HCT116 (cell line): ENCODE results near the gene BTBD2. TPM values are rescaled to one million over a fixed set of nuclear protein-coding genes. Genes with fewer than 3 reads are reported as not detected.

ENCODE experiments used
- ATAC-seq: fragments of 200-7000 bp; cut with Tn5 transposase; 2 replicates; pipeline ENCODE4 v1.9.1; 2020; ENCODE audit warnings: mild to moderate bottlenecking, moderate library complexity
- BruUV-seq: library from RNA; stranded (reverse); fragments of 400-500 nt; replicated peaks from 2 replicates; lab custom pipeline; 2021; lab: Mats Ljungman, UMichigan
- CTCF ChIA-PET: fragments of 300-600 bp; sonication (Branson Sonifier 250); formaldehyde crosslinking; loops from one replicate; lab custom pipeline; 2021; ENCODE audit warnings: antibody characterized with exemption; lab: Charles Lee
- POLR2A ChIA-PET: fragments of 300-600, 350-600 bp; sonication (Branson Sonifier 250); formaldehyde crosslinking; loops from one replicate; lab custom pipeline; 2021; ENCODE audit warnings: antibody characterized with exemption; lab: Charles Lee
- RAD21 ChIA-PET, 2 experiments: fragments of 300-600 bp; sonication (Branson Sonifier 250); formaldehyde crosslinking; loops; one replicate each; lab custom pipeline; 2023; ENCODE audit warnings: low total read pairs in 2 of 2; ENCODE audit not compliant: uncharacterized antibody in 2 of 2, unreplicated experiment in 2 of 2, low non-redundant PET in 1 of 2; lab: Charles Lee
- DNase-seq: peaks from one replicate; pipeline ENCODE4 v3.0.0-alpha.2; 2010; ENCODE audit warnings: low read depth, low spot score
- H2AFZ ChIP-seq: fragments of 200-600 bp; shearing (Covaris generic), sonication (generic); 2 replicates; pipeline ENCODE4 v1.6.1; 2017; ENCODE audit warnings: low read depth, mixed run types, mixed read lengths, antibody characterized with exemption, low read length; ENCODE audit not compliant: poor library complexity, severe bottlenecking
- H3K27ac ChIP-seq: 2 replicates; pipeline ENCODE4 v1.5.1; 2012; ENCODE audit warnings: low read depth, low read length
- H3K27me3 ChIP-seq: fragments of 200-600 bp; sonication (generic); 2 replicates; pipeline ENCODE4 v1.6.1; 2016; ENCODE audit warnings: mixed run types, low read length, mixed read lengths; ENCODE audit not compliant: insufficient read depth
- H3K36me3 ChIP-seq, 2 experiments: fragments of 200-500 bp in 1 of 2; fragments of 200-600 bp in 1 of 2; sonication (Bioruptor generic) in 1 of 2; sonication (generic) in 1 of 2; 2 replicates each; pipeline versions ENCODE4 v1.5.1 to v1.6.1; 2014 to 2016; ENCODE audit warnings: low read length in 2 of 2, inconsistent platforms in 1 of 2, mixed read lengths in 1 of 2, mixed run types in 1 of 2; ENCODE audit not compliant: insufficient read depth in 2 of 2, control insufficient read depth in 1 of 2
- H3K4me1 ChIP-seq, 2 experiments: fragments of 200-600 bp in 1 of 2; sonication (generic) in 1 of 2; 2 replicates each; pipeline versions ENCODE4 v1.5.1 to v1.6.1; 2012 to 2017; ENCODE audit warnings: low read length in 2 of 2, inconsistent platforms in 1 of 2, mild to moderate bottlenecking in 1 of 2, mixed read lengths in 1 of 2, mixed run types in 1 of 2, moderate library complexity in 1 of 2; ENCODE audit not compliant: insufficient read depth in 2 of 2, control insufficient read depth in 1 of 2
- H3K4me2 ChIP-seq: fragments of 200-600 bp; sonication (generic); 2 replicates; pipeline ENCODE4 v1.6.1; 2017; ENCODE audit warnings: mixed run types, low read length, mixed read lengths
- H3K4me3 ChIP-seq, 2 experiments: fragments of 200-600 bp in 1 of 2; sonication (generic) in 1 of 2; replicated peaks in 1 of 2; 2 replicates each; pipeline ENCODE4 v1.5.1; 2011 to 2016; ENCODE audit warnings: low read length in 2 of 2, control low read depth in 1 of 2, low read depth in 1 of 2, mild to moderate bottlenecking in 1 of 2, mixed read lengths in 1 of 2, mixed run types in 1 of 2
- H3K79me2 ChIP-seq: fragments of 200-600 bp; sonication (generic); 2 replicates; pipeline ENCODE4 v1.6.1; 2017; ENCODE audit warnings: mild to moderate bottlenecking, mixed run types, low read length, moderate library complexity, mixed read lengths; ENCODE audit not compliant: insufficient read depth
- H3K9ac ChIP-seq: fragments of 200-600 bp; sonication (generic); 2 replicates; pipeline ENCODE4 v1.6.1; 2016; ENCODE audit warnings: low read length, mixed read lengths
- H3K9me2 ChIP-seq: fragments of 200-600 bp; sonication (generic), shearing (Covaris generic); 2 replicates; pipeline ENCODE4 v1.6.1; 2017; ENCODE audit warnings: mixed run types, mild to moderate bottlenecking, moderate library complexity; ENCODE audit not compliant: insufficient read depth
- H3K9me3 ChIP-seq, 2 experiments: fragments of 200-500 bp in 1 of 2; fragments of 200-600 bp in 1 of 2; sonication (Bioruptor generic) in 1 of 2; sonication (generic) in 1 of 2; 2 replicates each; pipeline ENCODE4 v1.6.1; 2014 to 2017; ENCODE audit warnings: low read length in 2 of 2, mixed read lengths in 2 of 2, inconsistent platforms in 1 of 2, low read depth in 1 of 2, mild to moderate bottlenecking in 1 of 2, mixed run types in 1 of 2, moderate library complexity in 1 of 2; ENCODE audit not compliant: control insufficient read depth in 1 of 2, insufficient read depth in 1 of 2
- H4K20me1 ChIP-seq: fragments of 200-600 bp; sonication (generic), shearing (Covaris generic); 2 replicates; pipeline ENCODE4 v1.6.1; 2017; ENCODE audit warnings: mixed run types, mild to moderate bottlenecking, moderate library complexity; ENCODE audit not compliant: insufficient read depth
- CBX3 ChIP-seq: IDR thresholded peaks from 2 replicates; pipeline ENCODE4 v1.6.1; 2012; ENCODE audit warnings: low read depth
- EZH2phosphoT487 ChIP-seq: fragments of 200-600 bp; IDR thresholded peaks from 2 replicates; pipeline ENCODE4 v1.6.1; 2018; ENCODE audit warnings: antibody characterized with exemption, borderline replicate concordance
- JUND ChIP-seq: IDR thresholded peaks from 2 replicates; pipeline ENCODE4 v1.6.1; 2012
- POLR2A ChIP-seq: IDR thresholded peaks from 2 replicates; pipeline ENCODE4 v1.7.0; 2011; ENCODE audit warnings: borderline replicate concordance; ENCODE audit not compliant: insufficient read depth, insufficient read length; ENCODE audit errors: extremely low read depth
- RAD21 ChIP-seq: IDR thresholded peaks from 2 replicates; pipeline ENCODE4 v1.6.1; 2012; ENCODE audit warnings: low read depth, mild to moderate bottlenecking
- SP1 ChIP-seq: IDR thresholded peaks from 2 replicates; pipeline ENCODE4 v1.6.1; 2012; ENCODE audit warnings: low read depth
- TCF7L2 ChIP-seq: IDR thresholded peaks from 2 replicates; pipeline ENCODE4 v1.7.0; 2011; ENCODE audit warnings: borderline replicate concordance, inconsistent platforms; ENCODE audit not compliant: insufficient read depth, insufficient read length; ENCODE audit errors: extremely low read depth
- ZBTB33 ChIP-seq: IDR thresholded peaks from 2 replicates; pipeline ENCODE4 v1.6.1; 2011; ENCODE audit warnings: mild to moderate bottlenecking, low read length, moderate library complexity; ENCODE audit not compliant: insufficient replicate concordance; ENCODE audit errors: extremely low read depth
- ZFX ChIP-seq: fragments of 450-650 bp; IDR thresholded peaks from 2 replicates; pipeline ENCODE4 v1.6.1; 2017
- ZNF274 ChIP-seq: fragments of 200-500 bp; sonication (Bioruptor generic); IDR thresholded peaks from 2 replicates; pipeline ENCODE4 v1.6.1; 2014; ENCODE audit warnings: mild to moderate bottlenecking, low read depth, low read length, inconsistent platforms
- intact Hi-C: fragments of 100-400 bp; cut with micrococcal nuclease; formaldehyde crosslinking; loops from 2 replicates; pipeline ENCODE4 v1.10.0; 2022
- total RNA-seq: library from RNA; stranded (reverse); gene quantifications from one replicate; pipeline ENCODE4 v1.2.1, GENCODE V29; 2021; ENCODE audit not compliant: unreplicated experiment
- TF ChIP-seq, protein P1 (sequence below), 3 experiments: fragments of 200-600 bp in 1 of 3; sonication (generic) in 1 of 3; IDR thresholded peaks in 2 of 3; conservative IDR thresholded peaks in 1 of 3; 2 replicates each; pipeline ENCODE4 v1.5.1; 2012 to 2017; ENCODE audit warnings: low read depth in 2 of 3, low read length in 2 of 3, antibody characterized with exemption in 1 of 3, borderline replicate concordance in 1 of 3, control low read depth in 1 of 3, mild to moderate bottlenecking in 1 of 3, mixed read lengths in 1 of 3, mixed run types in 1 of 3, moderate library complexity in 1 of 3; ENCODE audit not compliant: insufficient read depth in 1 of 3
- TF ChIP-seq, protein P2 (sequence below): IDR thresholded peaks from 2 replicates; pipeline ENCODE4 v1.6.1; 2012

The BTBD2 gene
- total RNA-seq, 1 experiment from 2014 or later: 112 TPM

- Histone ChIP-seq H3K9me2 (no peaks in the 10 kb centered on the region), H3K9ac (no peak overlapping the region), H3K4me1 (no peaks in the 10 kb centered on the region), H2AFZ (no peak overlapping the region), H3K36me3 (no peaks in the 10 kb centered on the region; a peak in 1 of 4 replicates), H3K9me3 (no peaks in the 10 kb centered on the region), H3K4me2 (no peak overlapping the region), H3K4me3 (no peak overlapping the region), H3K27me3 (no peaks in the 10 kb centered on the region), H4K20me1 (no peaks in the 10 kb centered on the region), H3K79me2 (peaks cover 85% of the 10 kb centered on the region), H3K27ac (no peak overlapping the region)
- DNase-seq (no peak), ATAC-seq (peak; percentile 28; the same call in 1 of the 2 replicates)
- ChIA-PET CTCF (no interaction called here), RAD21 (no interaction called here), POLR2A (no interaction called here)
- BruUV-seq: no TSS peak
- intact Hi-C loops: no loop called here
- no peak for TF ChIP-seq ZFX
- TF ChIP-seq JUND: no peak
- TF ChIP-seq, protein P1, sequence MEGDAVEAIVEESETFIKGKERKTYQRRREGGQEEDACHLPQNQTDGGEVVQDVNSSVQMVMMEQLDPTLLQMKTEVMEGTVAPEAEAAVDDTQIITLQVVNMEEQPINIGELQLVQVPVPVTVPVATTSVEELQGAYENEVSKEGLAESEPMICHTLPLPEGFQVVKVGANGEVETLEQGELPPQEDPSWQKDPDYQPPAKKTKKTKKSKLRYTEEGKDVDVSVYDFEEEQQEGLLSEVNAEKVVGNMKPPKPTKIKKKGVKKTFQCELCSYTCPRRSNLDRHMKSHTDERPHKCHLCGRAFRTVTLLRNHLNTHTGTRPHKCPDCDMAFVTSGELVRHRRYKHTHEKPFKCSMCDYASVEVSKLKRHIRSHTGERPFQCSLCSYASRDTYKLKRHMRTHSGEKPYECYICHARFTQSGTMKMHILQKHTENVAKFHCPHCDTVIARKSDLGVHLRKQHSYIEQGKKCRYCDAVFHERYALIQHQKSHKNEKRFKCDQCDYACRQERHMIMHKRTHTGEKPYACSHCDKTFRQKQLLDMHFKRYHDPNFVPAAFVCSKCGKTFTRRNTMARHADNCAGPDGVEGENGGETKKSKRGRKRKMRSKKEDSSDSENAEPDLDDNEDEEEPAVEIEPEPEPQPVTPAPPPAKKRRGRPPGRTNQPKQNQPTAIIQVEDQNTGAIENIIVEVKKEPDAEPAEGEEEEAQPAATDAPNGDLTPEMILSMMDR (IDR thresholded peaks at IDR 0.05 in 2 of 3, conservative IDR thresholded peaks at IDR 0.05 in 1 of 3; ENCODE audit: borderline replicate concordance in 1 of 3, insufficient read depth in 1 of 3, low read depth in 2 of 3, low read length in 2 of 3): no peak
- no peak for TF ChIP-seq ZBTB33
- no peak for TF ChIP-seq CBX3
- TF ChIP-seq TCF7L2: no peak
- TF ChIP-seq POLR2A: no peak
- TF ChIP-seq SP1: no peak
- no peak for TF ChIP-seq EZH2phosphoT487
- no peak for TF ChIP-seq RAD21
- no peak for TF ChIP-seq ZNF274
- TF ChIP-seq, protein P2, sequence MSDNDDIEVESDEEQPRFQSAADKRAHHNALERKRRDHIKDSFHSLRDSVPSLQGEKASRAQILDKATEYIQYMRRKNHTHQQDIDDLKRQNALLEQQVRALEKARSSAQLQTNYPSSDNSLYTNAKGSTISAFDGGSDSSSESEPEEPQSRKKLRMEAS: no peak
Measured at GRCh38 chr19:1956868-1957492, 58.5 kb downstream of the BTBD2 start.
